ENCODE results near the gene SCTR.

The SCTR gene

DNA sequence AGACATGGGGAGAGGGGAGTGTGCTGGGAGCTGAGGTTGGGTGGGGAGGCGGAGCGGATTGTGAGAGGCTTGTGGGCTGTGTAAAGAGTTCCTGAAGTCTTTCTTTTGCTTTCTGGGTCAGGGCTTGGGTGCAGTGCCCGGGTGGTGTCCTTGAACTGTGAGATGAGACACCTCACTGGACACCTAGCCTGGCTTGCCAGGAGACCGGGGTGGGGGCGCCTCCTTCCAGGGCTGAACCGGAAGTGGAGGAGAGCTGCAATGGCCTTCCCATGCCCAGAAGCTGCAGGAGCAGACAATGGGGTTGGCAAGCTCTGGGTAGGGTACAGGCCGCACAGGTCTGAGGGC is 88.4 kb downstream of the SCTR start:
- peak overlapping the region; percentile 94 for H3K4me3 ChIP-seq (ENCODE audit: low read depth, low read length)
- no peaks in the 10 kb centered on the region for H3K9me3 ChIP-seq (ENCODE audit: control insufficient read depth, low read length)
- peaks cover 44% of the 10 kb centered on the region for H3K79me2 ChIP-seq
- H3K4me1 ChIP-seq: peaks cover 44% of the 10 kb centered on the region
- H3K36me3 ChIP-seq (ENCODE audit: control insufficient read depth, insufficient read depth, low read length): no peaks in the 10 kb centered on the region
- peak overlapping the region; percentile 92 for H3K4me2 ChIP-seq (ENCODE audit: low read length)
- no peaks in the 10 kb centered on the region for H3K27me3 ChIP-seq (ENCODE audit: control insufficient read depth, insufficient read depth, low read length)
- H2AFZ ChIP-seq: no peak overlapping the region
- peak overlapping the region; percentile 100 for H3K27ac ChIP-seq
- no peak overlapping the region for H3K9ac ChIP-seq
- TF ChIP-seq, protein P1, sequence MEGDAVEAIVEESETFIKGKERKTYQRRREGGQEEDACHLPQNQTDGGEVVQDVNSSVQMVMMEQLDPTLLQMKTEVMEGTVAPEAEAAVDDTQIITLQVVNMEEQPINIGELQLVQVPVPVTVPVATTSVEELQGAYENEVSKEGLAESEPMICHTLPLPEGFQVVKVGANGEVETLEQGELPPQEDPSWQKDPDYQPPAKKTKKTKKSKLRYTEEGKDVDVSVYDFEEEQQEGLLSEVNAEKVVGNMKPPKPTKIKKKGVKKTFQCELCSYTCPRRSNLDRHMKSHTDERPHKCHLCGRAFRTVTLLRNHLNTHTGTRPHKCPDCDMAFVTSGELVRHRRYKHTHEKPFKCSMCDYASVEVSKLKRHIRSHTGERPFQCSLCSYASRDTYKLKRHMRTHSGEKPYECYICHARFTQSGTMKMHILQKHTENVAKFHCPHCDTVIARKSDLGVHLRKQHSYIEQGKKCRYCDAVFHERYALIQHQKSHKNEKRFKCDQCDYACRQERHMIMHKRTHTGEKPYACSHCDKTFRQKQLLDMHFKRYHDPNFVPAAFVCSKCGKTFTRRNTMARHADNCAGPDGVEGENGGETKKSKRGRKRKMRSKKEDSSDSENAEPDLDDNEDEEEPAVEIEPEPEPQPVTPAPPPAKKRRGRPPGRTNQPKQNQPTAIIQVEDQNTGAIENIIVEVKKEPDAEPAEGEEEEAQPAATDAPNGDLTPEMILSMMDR (IDR thresholded peaks at IDR 0.05): no peak

DNA sequence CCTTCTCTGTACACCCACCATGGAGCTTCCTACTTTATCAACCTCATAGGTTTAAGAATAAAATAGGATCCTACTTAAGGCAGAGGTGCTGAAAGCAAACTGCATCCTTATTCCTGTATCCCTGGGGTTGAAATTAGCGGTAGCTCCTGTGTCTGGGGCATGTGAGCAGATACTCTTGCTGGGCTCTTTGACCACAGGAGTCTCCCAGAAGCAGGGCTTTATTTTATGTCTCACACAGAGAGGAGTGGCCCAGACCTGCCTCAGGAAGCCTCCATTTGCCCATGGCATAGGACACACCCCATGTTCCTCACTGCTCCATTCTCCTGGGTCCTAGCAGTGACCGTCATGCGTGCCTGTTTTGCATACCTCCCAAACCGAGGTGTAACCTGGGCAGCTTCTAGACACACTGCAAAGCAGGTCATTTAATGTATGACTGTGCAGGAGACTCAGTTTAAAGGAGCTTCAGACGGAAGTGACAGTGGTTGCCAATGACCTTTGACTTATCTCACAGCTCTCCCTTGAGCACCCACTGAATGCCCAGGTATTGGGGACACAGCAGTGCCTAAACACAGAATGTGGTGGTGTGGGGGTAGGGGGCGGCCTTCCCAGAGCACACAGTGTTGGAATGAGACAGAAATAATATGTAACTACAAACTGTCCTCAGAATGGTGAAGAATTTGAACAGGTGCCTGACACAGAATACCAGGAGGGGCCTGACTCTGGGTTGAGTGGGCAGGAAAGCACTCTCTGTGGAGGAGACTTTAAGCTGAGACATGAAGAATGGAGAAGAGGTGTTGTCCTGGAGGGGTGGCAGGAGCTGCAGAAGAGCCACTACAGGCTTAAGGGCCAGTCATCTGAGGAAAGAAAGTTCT is 89.0 kb downstream of the SCTR start:
- H3K4me3 ChIP-seq (ENCODE audit: low read depth, low read length): peak overlapping the region; percentile 94

DNA sequence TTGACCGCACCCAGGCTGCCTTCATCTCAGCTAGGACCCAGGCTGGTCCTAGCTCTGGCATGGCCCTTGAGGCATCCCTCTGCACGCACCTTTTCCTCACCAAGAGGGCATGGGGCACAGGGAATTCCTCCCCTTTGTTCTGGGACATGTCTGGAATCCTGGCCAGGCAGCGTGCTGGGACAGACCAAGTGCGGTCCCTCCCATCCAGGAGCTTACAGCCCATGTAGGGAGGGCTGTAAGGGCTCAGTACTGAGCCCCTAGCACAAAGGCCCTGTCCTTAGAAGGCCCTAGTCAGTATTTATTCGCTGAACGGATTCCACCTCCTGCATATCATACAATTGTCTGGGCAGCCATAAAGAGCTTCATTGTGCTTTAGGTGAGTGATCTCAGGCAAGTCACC is 89.6 kb downstream of the SCTR start:
- Histone ChIP-seq H3K9me3 (ENCODE audit: control insufficient read depth, low read length) (no peaks in the 10 kb centered on the region), H3K36me3 (ENCODE audit: control insufficient read depth, insufficient read depth, low read length) (no peaks in the 10 kb centered on the region), H3K27ac (peak overlapping the region; percentile 100), H3K9ac (peak overlapping the region; percentile 61), H2AFZ (no peak overlapping the region), H3K79me2 (peaks cover 44% of the 10 kb centered on the region), H3K4me1 (peaks cover 44% of the 10 kb centered on the region), H3K27me3 (ENCODE audit: control insufficient read depth, insufficient read depth, low read length) (no peaks in the 10 kb centered on the region), H3K4me3 (ENCODE audit: low read depth, low read length) (peak overlapping the region; percentile 94), H3K4me2 (ENCODE audit: low read length) (peak overlapping the region; percentile 92)
- TF ChIP-seq, protein P1 (IDR thresholded peaks at IDR 0.05): no peak

More for the DNA sequence above, 89.0 kb downstream of the SCTR start:
- Histone ChIP-seq H3K27me3 (ENCODE audit: control insufficient read depth, insufficient read depth, low read length) (no peaks in the 10 kb centered on the region), H3K79me2 (peaks cover 44% of the 10 kb centered on the region), H3K36me3 (ENCODE audit: control insufficient read depth, insufficient read depth, low read length) (no peaks in the 10 kb centered on the region), H3K9me3 (ENCODE audit: control insufficient read depth, low read length) (no peaks in the 10 kb centered on the region), H3K4me1 (peaks cover 43% of the 10 kb centered on the region), H2AFZ (no peak overlapping the region), H3K4me2 (ENCODE audit: low read length) (peak overlapping the region; percentile 92), H3K9ac (peak overlapping the region; percentile 61), H3K27ac (peak overlapping the region; percentile 100)
- TF ChIP-seq, protein P1 (IDR thresholded peaks at IDR 0.05): no peak

DNA sequence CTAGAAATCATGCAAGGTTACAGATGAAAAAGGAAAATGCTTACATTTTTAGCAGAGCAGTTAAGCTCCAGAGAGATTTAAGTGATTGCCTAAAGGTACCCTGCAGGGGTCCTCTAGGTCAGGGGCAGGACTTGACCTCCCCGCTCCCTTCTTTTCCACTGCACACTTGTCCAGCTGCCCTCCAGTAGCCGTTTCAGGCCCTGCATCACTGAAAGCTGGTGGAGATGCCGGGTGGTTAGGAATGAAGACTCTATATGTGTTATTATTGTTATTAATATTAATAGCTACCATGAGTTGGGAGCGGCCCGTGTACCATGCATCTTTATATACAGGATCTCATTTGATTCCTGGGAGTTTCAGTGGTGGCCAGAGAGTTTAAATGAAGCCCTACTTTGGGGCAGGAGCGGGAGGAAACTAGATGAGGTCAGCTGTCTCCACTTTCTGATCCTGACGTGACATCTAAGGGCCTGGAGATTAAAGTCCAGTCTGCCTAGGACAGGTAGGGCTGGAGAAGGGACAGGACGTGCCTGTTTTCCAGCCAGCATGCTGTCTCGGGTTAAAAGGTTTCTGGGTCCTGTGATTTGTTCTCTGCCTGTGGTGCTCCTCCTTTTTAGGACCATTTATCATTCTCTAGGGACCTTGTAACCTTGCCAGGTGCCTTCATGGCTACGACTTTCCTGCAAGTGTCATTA is 90.5 kb downstream of the SCTR start:
- no peaks in the 10 kb centered on the region for H3K27me3 ChIP-seq (ENCODE audit: control insufficient read depth, insufficient read depth, low read length)
- no peaks in the 10 kb centered on the region for H3K9me3 ChIP-seq (ENCODE audit: control insufficient read depth, low read length)
- TF ChIP-seq, protein P1 (IDR thresholded peaks at IDR 0.05): no peak
- no peak overlapping the region for H2AFZ ChIP-seq
- H3K4me1 ChIP-seq: peaks cover 43% of the 10 kb centered on the region
- peak overlapping the region; percentile 100 for H3K27ac ChIP-seq
- peaks cover 44% of the 10 kb centered on the region for H3K79me2 ChIP-seq
- peak overlapping the region; percentile 97 for H3K9ac ChIP-seq
- peak overlapping the region; percentile 94 for H3K4me3 ChIP-seq (ENCODE audit: low read depth, low read length)
- H3K4me2 ChIP-seq (ENCODE audit: low read length): peak overlapping the region; percentile 92
- H3K36me3 ChIP-seq (ENCODE audit: control insufficient read depth, insufficient read depth, low read length): no peaks in the 10 kb centered on the region

Data from parathyroid adenoma (tissue), 2 donors.